SK-N-SH treated with all-trans-retinoic acid at 6 μM for 48 hours (cell line): ENCODE measurements around the gene GRIK5.
A peak's percentile ranks its signal among the peaks of the same experiment; 100 is the strongest.

ENCODE experiments used
- ATAC-seq: fragments of 200-7000 bp; cut with Tn5 transposase; 3 replicates; pipeline ENCODE4 v1.9.1; 2020; ENCODE audit warnings: mild to moderate bottlenecking, moderate library complexity
- ARNTL ChIP-seq: fragments of 450-650 bp; formaldehyde crosslinking; IDR thresholded peaks from 2 replicates; pipeline ENCODE4 v1.5.0; 2020; ENCODE audit warnings: low read depth, mild to moderate bottlenecking, moderate library complexity, borderline replicate concordance
- BACH2 ChIP-seq: fragments of 250-450 bp; sonication (Bioruptor Pico); IDR thresholded peaks from 2 replicates; pipeline ENCODE4 v1.9.0; 2021; ENCODE audit warnings: mild to moderate bottlenecking, borderline replicate concordance
- CSDC2 ChIP-seq: fragments of 250-450 bp; sonication (Bioruptor Pico); IDR thresholded peaks from 2 replicates; pipeline ENCODE4 v1.5.0; 2020; ENCODE audit warnings: mild to moderate bottlenecking, moderate library complexity
- ESRRG ChIP-seq: fragments of 250-450 bp; sonication (Bioruptor Pico); IDR thresholded peaks from 2 replicates; pipeline ENCODE4 v1.6.1; 2021; ENCODE audit warnings: mild to moderate bottlenecking
- GLIS3 ChIP-seq: fragments of 250-450 bp; sonication (Bioruptor Pico); IDR thresholded peaks from 2 replicates; pipeline ENCODE4 v1.5.0; 2020; ENCODE audit warnings: mild to moderate bottlenecking, moderate library complexity
- ISL1 ChIP-seq: fragments of 250-450 bp; sonication (Bioruptor Pico); IDR thresholded peaks from 2 replicates; pipeline ENCODE4 v2.1.2; 2022; ENCODE audit warnings: mild to moderate bottlenecking, moderate library complexity
- OSR1 ChIP-seq: fragments of 250-450 bp; sonication (Bioruptor Pico); IDR thresholded peaks from 2 replicates; pipeline ENCODE4 v1.8.0; 2022; ENCODE audit warnings: moderate library complexity, mild to moderate bottlenecking, inconsistent platforms
- SNAI2 ChIP-seq: fragments of 250-450 bp; sonication (Bioruptor Pico); IDR thresholded peaks from 2 replicates; pipeline ENCODE4 v1.5.0; 2020; ENCODE audit warnings: mild to moderate bottlenecking, moderate library complexity
- TOX ChIP-seq: fragments of 250-450 bp; sonication (Bioruptor Pico); IDR thresholded peaks from 2 replicates; pipeline ENCODE4 v1.8.0; 2021; ENCODE audit warnings: mild to moderate bottlenecking, moderate library complexity, borderline replicate concordance
- ZC3H10 ChIP-seq: fragments of 250-450 bp; sonication (Bioruptor Pico); IDR thresholded peaks from 2 replicates; pipeline ENCODE4 v1.5.1; 2021; ENCODE audit warnings: mild to moderate bottlenecking, moderate library complexity
- ZFP3 ChIP-seq: fragments of 250-450 bp; sonication (Bioruptor Pico); IDR thresholded peaks from 2 replicates; pipeline ENCODE4 v1.5.0; 2020; ENCODE audit warnings: mild to moderate bottlenecking, moderate library complexity
- ZFP30 ChIP-seq: fragments of 450-650 bp; formaldehyde crosslinking; IDR thresholded peaks from 2 replicates; pipeline ENCODE4 v1.5.0; 2022; ENCODE audit warnings: mild to moderate bottlenecking, moderate library complexity
- ZNF565 ChIP-seq: fragments of 450-650 bp; formaldehyde crosslinking; conservative IDR thresholded peaks from 2 replicates; pipeline ENCODE4 v1.5.0; 2020; ENCODE audit warnings: low read depth, mild to moderate bottlenecking, moderate library complexity
- ZNF70 ChIP-seq: fragments of 450-650 bp; formaldehyde crosslinking; IDR thresholded peaks from 2 replicates; pipeline ENCODE4 v1.5.0; 2020; ENCODE audit warnings: mild to moderate bottlenecking, moderate library complexity
- TF ChIP-seq, protein P1 (sequence below): fragments of 250-450 bp; sonication (Bioruptor Pico); IDR thresholded peaks from 2 replicates; pipeline ENCODE4 v1.8.0; 2020; ENCODE audit warnings: mild to moderate bottlenecking, moderate library complexity, borderline replicate concordance
- TF ChIP-seq, protein P2 (sequence below): fragments of 250-450 bp; sonication (Bioruptor Pico); IDR thresholded peaks from 2 replicates; pipeline ENCODE4 v1.5.1; 2021; ENCODE audit warnings: mild to moderate bottlenecking, moderate library complexity
- TF ChIP-seq, protein P3 (sequence below): fragments of 250-450 bp; sonication (Bioruptor Pico); IDR thresholded peaks from 2 replicates; pipeline ENCODE4 v1.8.0; 2021; ENCODE audit warnings: low read depth, mild to moderate bottlenecking, moderate library complexity, borderline replicate concordance
- TF ChIP-seq, protein P4 (sequence below): fragments of 250-450 bp; sonication (Bioruptor Pico); IDR thresholded peaks from 2 replicates; pipeline ENCODE4 v1.5.1; 2020; ENCODE audit warnings: low read depth, mild to moderate bottlenecking, moderate library complexity

Gene GRIK5

DNA sequence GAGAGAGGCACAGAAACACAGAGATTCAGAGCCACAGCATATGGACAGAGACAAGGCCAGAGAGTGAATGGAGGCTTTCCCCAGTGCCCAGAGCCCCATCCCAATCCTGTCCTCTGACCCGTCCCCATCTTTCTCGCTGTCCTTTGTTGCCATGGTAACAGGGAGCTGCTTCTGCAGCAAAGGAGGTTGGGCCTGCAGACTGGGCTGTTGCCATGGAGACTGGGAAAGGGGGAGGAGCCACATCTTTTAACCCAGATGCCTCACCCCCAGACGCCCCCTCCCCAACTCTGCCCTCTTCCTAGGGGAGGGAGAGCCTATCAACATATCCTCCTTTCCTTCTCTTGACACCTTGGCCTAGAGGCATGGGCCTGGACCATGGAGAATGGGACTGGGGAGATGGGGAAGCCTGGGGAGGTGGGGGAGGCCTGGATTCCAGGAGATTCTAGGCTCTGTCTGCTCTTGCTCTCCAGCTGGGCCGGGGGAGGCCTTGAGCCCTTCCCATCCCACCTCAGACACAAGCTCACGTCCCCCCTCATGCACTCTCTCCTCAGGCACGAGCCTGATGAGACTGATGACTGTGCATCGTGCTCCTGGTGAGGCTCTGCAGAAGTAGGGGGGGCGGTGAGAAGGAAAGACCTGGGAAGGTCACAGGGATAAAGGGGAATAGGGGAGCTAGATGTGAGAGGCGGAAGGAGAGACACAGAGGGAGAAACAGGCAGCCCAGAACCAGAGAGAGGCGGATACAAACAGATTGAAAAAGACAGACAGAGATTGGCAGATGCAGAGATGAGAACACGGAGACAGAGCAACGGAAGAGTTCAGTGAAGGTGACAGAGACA is 73.8 kb downstream of the GRIK5 start (continued):
- TF ChIP-seq, protein P1, sequence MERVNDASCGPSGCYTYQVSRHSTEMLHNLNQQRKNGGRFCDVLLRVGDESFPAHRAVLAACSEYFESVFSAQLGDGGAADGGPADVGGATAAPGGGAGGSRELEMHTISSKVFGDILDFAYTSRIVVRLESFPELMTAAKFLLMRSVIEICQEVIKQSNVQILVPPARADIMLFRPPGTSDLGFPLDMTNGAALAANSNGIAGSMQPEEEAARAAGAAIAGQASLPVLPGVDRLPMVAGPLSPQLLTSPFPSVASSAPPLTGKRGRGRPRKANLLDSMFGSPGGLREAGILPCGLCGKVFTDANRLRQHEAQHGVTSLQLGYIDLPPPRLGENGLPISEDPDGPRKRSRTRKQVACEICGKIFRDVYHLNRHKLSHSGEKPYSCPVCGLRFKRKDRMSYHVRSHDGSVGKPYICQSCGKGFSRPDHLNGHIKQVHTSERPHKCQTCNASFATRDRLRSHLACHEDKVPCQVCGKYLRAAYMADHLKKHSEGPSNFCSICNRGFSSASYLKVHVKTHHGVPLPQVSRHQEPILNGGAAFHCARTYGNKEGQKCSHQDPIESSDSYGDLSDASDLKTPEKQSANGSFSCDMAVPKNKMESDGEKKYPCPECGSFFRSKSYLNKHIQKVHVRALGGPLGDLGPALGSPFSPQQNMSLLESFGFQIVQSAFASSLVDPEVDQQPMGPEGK (CRISPR knock-in tag), result no peak

DNA sequence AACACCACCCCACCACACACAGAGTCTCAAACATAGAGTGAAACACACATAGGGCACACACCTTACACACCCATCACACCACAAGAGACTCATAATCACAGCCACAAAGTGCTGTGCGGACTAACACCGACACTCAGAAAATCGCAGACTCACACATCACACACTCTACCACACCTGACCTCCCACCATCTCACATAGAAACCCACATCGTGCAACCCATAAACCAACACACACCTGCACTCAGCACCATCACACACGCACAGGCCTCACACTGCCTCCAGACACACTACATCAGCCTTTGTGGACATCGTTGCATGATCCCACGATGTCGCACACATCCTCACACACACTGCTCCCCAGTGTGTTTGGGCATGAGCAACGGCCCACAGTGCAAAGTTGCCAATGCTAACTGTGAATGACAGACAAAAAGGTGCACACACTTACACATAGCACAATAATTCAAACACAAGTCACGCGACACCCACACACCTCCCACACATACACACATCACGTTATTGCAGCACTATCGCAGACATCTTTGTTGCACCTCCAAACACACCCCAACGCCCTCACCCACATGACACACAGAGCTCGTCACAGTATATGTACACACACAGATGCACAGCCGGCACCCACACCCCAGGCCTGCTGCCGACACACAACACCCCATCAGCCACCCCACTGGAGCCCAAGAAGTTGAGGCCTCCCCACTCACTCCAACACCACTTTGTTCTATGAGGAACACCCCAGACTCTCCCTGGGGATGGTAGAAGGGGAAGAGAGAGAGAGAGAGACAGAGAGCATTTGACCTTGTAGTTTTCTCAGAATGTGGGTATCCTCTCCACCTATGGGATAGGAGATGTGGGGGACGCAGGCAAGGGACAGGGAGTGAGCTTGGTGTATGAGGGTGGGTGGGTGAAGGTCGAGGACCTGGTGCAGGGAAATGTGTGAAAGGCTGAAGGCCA is 74.7 kb downstream of the GRIK5 start:
- no peak for ATAC-seq
- TF ChIP-seq ZFP30 (CRISPR knock-in tag), result no peak
- TF ChIP-seq ISL1 (CRISPR knock-in tag), result no peak
- no peak for TF ChIP-seq ZFP3 (CRISPR knock-in tag)
- TF ChIP-seq ZNF565 (CRISPR knock-in tag), result no peak
- no peak for TF ChIP-seq CSDC2
- no peak for TF ChIP-seq BACH2 (CRISPR knock-in tag)
- TF ChIP-seq ARNTL (CRISPR knock-in tag), result no peak
- TF ChIP-seq TOX, result no peak
- TF ChIP-seq GLIS3, result no peak
- no peak for TF ChIP-seq OSR1 (CRISPR knock-in tag)
- TF ChIP-seq, protein P2, sequence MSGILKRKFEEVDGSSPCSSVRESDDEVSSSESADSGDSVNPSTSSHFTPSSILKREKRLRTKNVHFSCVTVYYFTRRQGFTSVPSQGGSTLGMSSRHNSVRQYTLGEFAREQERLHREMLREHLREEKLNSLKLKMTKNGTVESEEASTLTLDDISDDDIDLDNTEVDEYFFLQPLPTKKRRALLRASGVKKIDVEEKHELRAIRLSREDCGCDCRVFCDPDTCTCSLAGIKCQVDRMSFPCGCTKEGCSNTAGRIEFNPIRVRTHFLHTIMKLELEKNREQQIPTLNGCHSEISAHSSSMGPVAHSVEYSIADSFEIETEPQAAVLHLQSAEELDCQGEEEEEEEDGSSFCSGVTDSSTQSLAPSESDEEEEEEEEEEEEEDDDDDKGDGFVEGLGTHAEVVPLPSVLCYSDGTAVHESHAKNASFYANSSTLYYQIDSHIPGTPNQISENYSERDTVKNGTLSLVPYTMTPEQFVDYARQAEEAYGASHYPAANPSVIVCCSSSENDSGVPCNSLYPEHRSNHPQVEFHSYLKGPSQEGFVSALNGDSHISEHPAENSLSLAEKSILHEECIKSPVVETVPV (CRISPR knock-in tag), result no peak
- TF ChIP-seq, protein P3, sequence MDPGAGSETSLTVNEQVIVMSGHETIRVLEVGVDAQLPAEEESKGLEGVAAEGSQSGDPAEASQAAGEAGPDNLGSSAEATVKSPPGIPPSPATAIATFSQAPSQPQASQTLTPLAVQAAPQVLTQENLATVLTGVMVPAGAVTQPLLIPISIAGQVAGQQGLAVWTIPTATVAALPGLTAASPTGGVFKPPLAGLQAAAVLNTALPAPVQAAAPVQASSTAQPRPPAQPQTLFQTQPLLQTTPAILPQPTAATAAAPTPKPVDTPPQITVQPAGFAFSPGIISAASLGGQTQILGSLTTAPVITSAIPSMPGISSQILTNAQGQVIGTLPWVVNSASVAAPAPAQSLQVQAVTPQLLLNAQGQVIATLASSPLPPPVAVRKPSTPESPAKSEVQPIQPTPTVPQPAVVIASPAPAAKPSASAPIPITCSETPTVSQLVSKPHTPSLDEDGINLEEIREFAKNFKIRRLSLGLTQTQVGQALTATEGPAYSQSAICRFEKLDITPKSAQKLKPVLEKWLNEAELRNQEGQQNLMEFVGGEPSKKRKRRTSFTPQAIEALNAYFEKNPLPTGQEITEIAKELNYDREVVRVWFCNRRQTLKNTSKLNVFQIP (CRISPR knock-in tag), result no peak
- TF ChIP-seq, all 23 proteins: peak for 0

DNA sequence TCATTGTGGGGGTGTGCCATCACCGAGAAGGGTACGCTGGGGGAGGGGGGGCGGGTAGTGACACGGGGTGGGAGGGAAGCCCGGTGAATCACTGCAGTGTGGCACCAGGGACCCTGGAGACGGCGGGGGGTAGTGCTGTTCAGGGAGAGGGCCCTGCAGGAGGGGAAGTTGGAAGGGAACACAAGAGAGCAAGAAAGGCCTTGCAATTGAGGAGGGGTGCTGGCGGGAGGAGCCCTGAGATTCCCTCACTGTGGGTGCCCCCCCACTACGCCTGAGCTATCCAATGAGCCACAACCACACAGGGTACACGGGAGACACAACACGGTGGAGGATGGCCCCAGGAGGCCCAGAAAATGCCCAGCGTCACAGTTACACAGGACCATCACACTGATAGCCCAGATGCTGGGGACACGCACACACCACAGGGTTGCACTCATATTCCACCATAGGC is 75.5 kb downstream of the GRIK5 start:
- ATAC-seq, result no peak

DNA sequence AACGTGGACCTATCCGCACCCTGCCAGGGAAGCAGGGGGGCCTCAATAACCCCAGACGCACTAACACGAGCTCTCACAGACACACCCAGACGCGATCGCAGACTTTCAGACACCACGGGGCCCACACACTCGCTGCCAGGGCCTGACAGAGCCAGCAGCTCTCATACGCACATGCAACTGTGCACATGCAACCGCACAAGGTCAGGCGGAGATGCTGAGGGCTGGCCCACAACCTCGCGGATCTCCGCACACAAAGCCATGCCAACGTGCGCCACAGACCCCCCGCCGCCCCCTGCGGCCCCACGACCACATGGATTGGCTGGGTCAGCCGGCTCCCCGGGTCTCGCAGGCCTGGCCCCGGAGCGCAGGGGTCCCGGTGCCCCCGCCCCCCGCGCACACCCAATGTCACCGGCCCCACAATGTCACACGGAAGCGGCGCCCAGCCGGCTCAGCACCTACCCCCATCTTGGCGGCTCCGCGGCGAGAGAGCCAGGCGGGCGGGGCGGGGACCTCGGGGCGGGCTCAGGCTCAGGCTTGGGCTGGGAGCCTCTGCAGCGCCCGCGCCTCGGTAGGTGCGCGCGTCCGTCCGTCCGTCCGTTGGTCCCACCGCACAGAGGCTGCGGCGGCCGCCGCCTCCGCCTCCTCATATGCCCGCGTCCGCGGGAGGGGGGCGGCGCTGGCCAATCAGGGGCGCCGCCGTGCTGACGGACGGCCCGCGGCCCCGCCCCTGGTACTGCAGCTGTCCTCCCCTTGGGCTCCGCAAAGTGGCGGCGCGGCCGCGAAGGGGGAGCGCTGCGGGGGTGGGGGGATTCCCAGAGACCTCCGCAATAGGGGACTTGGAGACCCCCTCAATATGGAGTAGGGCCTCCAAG is 76.2 kb downstream of the GRIK5 start, which contains the start of gene ATP1A3:
TSS of gene ATP1A3 (minus strand) at position 619 of the 872 bp plus-strand sequence. CDS start at position 465, 154 bp downstream.
- ATAC-seq, result peak; percentile 78
- TF ChIP-seq BACH2 (CRISPR knock-in tag) (no peak), OSR1 (CRISPR knock-in tag) (no peak), TOX (no peak), GLIS3 (no peak), SNAI2 (CRISPR knock-in tag) (no peak), ZNF70 (CRISPR knock-in tag) (no peak), ZC3H10 (CRISPR knock-in tag) (no peak), ZFP3 (CRISPR knock-in tag) (no peak), ESRRG (CRISPR knock-in tag) (no peak)
- TF ChIP-seq, protein P1 (CRISPR knock-in tag), result no peak
- TF ChIP-seq, protein P4, sequence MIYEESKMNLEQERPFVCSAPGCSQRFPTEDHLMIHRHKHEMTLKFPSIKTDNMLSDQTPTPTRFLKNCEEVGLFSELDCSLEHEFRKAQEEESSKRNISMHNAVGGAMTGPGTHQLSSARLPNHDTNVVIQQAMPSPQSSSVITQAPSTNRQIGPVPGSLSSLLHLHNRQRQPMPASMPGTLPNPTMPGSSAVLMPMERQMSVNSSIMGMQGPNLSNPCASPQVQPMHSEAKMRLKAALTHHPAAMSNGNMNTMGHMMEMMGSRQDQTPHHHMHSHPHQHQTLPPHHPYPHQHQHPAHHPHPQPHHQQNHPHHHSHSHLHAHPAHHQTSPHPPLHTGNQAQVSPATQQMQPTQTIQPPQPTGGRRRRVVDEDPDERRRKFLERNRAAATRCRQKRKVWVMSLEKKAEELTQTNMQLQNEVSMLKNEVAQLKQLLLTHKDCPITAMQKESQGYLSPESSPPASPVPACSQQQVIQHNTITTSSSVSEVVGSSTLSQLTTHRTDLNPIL, result no peak
- TF ChIP-seq, protein P3 (CRISPR knock-in tag), result no peak

More for the DNA sequence above, 75.5 kb downstream of the GRIK5 start:
- TF ChIP-seq ZFP3 (CRISPR knock-in tag), result no peak
